HK-2 (cell line): ENCODE measurements around the gene POU3F1.

Source experiments
- DNase-seq: peaks from one replicate; pipeline ENCODE4 v3.0.0-alpha.2; 2018; ENCODE audit not compliant: unreplicated experiment

Gene POU3F1

DNA sequence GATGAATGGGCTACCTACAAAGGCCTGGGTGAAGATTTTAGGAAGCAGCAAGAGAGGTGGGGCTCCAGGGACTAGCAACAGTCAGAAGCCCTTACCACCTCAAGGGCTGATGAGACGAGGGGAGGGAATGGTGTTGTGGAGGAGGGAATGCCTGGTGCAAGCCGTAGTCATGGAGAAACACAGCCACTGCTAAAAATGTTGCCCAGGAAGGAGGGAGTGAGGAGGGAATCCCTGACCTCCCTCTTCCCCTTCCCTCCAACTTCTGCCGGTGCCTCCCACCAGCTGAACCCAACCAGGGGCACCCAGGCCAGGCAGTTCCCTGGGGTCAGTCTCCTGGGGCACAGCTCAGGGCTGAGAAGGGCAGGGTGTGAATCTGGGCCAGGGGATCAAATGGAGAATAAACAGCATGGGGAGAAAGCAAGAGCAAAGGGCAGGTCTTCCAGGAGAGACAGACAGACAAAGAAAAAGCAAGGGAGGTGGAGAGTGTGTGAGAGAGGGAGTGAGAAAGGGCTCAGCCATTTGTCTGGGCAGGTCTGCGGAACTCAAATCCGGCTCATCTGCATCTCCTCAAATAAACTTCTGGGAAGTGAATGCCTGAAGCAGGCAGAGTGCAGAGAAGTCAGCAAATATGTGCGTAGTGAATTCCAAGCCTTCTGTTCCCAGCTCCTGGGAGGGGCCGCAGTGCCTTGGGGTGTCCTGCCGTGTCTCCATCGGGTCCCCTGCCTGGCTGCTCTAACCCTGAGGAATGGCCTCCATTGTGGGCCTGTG lies 27.1 kb upstream of the POU3F1 start:
- DNase-seq, result no peak

DNA sequence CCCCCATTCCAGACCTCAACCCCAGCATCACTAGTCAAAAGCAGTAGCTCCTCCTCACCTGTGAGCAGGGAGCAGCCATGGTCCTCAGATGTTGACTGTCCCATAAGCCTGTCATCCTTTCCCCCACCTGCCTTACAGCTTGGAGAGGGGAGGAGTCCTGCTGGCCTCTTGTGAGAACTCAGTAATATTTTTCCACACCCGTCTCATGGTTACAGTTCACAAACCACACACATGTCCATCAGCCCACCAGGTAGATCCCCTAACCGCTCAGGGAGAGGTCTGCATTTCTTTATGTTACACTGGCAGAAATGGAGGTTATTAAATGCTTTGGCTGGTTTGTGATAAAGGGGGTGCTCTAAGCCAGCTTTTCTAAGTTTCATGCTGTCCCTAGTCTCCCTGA lies 26.3 kb upstream of the POU3F1 start:
- no peak for DNase-seq

DNA sequence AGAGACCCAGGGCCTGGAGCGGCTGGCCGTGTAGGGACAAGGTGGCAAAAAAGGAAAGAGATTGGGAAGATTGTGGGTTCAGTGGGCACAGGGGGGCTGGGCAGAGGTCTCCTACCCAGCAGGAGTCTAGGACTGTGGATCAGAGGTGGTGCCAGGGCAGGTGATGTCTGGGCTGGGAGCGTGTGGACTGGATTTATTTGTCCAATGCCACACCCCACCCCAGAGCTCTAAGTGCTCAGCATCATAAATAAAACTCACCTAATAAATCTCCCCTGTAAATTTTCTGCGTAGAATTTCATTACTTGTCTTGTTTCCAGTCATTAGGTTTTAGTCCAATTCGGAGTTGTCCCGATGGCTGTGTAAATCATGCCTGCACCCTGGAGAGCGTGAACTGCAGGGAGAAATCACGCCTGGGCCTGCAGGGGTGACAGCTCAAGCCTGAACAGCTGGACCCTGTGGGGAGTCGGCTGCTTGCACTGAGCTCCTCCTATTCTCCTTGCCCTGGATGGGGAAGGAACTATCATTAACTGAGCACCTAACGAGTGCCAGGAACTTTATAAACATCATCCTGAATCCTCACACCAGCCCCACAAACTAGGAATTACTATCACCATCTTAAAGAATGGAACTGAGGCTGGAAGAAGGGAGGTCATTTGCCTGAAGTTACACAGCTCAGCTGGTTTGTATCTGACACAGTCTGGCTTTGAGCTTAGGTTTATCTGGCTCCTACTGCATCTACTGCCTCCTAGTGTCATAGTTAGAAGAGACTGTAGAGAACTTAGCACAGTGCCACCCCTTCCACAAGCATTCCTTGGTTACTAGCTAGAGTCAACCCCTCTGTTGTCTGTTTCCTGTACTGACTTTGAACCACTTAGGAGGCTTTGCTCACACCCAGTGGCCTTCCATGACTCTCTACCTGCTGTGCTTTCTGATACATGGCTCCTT lies 25.0 kb upstream of the POU3F1 start:
- DNase-seq, result no peak

DNA sequence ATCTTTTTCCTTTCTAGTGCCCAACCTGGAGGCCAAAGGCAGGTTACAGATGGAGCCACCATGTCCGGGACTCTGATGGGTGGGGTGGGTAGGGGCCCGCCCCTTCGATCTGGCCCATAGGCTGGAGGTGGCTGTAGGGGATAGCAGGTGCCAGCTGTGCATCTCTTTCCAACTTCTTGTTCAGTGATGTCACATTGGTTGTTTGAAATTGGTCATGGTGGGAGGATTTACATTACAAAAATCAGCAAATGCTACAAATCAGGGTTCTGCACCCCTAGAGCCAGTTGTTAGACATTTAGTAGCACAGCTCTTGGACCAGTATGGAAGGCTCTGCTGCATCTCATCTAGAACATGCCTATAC lies 22.4 kb upstream of the POU3F1 start:
- no peak for DNase-seq

DNA sequence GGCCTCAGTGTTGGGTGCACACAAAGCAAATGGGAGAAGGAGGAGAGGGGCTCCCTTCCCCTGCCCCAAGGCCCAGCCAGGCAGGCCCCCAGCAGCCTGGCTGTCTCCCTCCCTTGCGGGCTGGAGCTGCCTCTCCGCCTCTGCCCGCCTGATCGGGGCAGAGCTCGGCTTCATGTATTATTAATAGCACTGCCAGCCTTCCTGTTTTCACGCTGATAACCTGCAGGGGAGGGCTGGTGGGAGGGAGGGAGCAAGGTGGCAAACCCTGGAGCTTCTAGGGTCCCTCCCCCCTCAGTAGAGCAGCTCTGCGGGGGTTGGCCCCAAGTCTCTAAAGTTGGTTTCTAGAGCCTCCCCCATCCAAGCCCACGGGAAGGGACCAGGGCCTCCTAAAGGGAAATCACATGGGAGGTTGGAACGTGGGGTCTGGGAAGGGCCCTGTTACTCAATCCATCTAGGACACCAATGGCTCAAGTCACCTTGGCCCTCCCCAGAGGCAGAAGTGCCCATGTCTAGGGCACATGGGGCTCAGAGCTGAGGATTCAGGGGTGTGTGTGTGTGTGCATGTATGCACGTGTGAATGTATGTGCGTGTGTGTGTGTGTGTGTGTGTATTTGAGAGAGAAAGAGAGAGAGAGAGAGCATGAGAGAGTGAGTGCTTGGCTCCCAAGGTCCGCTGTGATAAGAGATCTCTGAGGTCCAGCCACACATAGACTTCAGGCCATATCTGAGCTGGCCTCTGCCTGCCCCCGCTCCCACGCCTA lies 21.8 kb upstream of the POU3F1 start:
- DNase-seq, result no peak

DNA sequence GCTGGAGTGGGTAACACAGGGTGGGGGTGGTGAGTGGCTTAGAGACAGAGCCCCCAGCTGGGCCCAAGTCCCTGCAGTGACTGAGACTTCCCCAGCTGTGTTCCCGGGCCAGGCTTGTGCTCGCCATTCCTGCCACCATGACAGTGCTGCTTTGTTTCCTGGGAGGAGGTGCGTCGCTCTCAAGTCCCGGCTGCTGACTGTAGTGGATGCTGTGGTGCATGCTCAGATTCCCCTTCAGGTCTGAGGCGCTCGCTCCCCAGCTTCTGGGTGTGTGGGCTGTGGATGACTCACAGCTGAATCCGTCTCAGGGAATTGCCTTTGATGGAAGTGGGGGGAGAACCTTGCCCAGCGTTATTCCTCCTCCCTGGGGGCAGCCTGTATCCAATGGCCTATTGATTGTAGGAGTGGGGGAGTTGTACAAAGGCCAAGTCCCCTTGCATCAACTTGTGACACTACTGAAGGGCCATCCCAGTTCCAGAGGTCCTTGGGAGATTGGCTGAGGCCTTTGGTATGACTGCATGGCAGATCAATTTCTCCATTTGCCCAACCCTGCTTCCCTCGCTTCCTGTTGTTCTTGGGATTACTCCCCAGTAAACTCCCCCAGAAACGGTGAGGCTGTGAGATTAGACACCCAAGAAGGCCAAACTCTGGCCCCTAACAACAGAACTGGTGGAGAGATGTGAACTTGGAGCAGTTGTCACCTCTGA lies 17.8 kb upstream of the POU3F1 start:
- DNase-seq, result peak; percentile 69

DNA sequence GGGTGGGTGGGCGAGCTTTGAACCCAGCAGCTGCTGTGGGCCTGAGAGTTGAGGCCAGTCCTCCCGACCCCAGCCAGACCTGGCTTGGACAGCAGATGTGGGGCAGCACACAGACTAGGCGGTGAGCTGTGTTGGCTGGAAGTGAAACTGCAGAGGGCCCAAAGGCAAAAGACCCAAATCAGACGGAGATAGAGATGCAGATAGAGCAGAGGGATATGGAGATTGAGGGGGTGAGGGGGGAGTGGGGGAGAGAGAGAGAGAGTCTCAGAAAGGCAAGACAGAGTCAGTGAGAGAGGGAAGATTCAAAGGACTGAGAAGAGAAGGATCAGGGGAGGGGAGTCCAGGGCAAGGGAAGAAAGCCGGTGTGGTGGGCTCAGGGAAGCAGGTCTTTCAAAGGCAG lies 17.0 kb upstream of the POU3F1 start:
- no peak for DNase-seq

DNA sequence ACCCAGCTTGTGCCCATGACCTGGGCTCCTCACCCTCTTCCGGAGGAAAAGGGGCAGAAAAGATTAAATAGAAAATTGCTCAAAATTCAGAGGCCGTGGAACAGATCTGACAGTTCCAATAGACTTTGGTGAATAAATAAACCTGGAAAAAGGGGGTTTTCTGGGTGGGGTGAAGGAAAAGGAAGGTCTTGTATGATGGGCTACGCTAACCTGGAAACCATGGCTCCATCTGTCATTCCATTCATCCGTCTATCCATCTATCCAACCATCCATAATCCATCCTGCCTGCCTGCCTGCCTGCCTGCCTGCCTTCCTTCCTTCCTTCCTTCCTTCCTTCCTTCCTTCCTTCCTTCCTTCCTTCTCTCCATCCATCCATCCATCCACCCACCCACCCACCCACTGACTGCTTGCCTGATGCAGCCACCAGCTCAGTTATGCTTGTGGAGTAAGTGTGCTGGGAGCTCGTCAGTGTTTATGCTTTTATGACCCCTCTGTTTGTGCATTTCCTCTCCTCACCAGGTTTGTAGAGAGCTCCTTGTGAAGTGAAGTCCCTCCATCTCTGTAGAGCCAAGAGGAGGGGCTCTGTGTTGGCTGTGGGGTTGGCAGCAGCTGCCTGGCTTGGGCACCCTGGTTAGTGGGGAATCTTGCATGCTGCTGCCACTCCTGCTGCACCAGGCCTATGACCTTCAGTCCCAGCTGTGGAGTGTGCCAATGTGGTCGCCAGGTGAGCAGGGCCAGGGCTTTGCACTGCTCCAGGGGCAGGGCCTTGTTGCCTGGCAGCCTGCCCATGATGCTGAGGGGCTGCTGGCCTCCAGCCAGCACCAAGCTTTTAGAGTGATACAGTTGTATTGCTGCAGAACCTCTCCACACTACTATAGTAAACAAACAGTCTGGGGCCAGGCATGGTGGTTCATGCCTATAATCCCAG lies 16.0 kb upstream of the POU3F1 start:
- DNase-seq, result no peak

DNA sequence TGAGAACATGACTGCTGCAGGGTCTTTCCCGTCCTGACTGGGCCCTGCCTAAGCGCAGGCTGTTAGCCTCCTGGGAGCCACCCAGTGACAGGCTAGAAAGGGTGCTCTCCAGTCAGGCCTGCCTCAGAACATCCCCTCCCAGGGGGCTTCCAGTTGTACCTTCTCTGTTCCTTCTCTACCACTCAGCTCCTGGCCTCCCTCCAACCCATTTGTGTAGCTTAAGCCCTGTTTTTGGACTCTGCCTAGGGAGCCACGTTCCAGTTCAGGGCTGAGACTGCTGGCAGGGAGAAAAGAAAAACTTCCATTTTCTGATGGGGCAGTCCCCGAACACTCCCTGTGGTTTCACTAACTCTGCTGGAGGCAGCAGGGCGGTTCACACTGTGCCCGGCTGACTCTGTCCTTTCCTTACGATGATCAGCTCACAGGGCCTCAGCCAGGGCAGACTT lies 15.3 kb upstream of the POU3F1 start:
- DNase-seq, result no peak

DNA sequence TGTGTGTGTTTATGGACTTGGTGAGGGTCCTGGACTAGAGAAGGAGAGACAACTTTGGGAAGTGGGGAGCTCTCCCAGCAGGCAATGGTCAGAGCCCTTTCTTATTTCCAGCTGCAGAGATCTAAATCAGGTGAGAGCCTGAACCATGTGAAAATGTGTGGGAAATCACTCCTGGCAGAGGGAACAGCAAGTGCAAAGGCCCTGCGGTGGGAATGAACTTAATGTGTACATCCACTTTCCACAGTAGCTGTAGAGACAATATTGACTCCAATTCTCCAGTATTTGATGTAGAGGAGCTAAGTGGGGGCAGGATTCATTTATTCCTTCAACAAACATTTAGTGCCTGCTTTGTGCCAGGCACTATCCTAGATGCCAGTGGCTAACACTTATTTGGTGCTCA lies 14.7 kb upstream of the POU3F1 start:
- DNase-seq, result no peak

DNA sequence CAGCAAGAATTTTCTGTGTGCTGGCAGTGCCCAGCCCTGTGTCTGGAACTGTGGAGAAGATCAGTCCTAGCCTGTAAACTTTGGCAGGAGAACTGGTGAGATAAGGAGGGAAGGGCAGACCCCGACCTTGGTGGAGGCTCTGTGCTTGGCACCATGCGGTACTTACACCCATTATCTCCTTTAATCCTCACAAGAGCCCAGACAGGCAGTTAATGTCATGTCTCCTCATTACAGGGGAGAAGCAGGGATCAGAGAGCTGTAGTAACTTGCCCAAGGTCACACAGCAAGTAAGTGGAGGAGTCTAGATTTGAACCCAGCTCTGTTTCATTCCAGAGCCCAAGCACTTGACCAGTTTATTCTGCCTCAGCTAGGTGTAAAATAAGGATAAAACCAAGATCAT lies 13.9 kb upstream of the POU3F1 start:
- no peak for DNase-seq

DNA sequence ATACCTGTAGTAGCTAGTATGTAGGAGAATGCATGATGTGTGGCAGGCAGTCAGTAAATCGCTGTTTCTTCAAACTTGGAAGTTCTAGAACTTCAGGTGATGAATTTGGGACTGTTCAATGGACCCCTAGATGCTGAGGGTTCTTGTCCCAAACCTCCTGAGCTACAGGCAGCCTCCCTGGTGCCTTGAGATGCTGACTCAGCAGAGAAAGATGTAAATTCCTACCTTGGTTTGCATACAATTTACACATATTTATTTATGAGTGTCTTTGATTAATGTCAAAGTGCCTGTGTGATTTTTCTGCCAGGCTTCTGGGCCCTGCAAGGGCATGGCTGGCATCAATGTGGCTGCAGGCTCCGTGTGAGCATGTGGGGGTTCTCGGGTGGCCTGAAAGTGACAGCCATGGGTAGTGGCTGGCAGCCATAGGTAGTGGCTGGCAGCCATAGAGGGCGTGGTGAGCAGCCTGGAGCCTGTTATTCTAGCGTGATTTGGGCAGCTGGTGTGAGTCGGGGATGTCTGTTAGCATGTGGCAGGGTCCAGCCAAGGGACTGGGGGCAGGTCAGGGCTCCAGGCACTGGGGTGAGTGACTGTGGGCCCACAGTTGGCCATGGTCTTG lies 13.2 kb upstream of the POU3F1 start:
- no peak for DNase-seq

DNA sequence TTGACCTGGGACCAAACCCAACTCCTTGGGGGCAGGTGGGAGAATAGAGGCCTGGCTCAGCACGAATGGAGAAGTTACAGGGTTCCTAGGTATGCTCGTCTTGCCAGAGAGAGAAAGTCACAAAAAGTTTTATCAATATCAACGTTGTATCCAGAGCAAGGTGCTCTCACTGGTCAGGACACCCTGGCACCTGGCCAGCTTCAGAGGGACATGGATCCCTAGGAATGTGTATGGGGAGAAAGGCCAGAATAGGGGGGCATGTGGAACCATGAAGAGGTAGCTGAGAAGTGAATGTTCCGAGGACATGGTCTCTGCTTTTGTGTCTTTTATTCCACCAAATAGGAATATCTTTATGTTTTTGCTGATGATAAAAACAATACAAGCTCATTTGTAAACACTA lies 9.4 kb upstream of the POU3F1 start:
- DNase-seq, result no peak

DNA sequence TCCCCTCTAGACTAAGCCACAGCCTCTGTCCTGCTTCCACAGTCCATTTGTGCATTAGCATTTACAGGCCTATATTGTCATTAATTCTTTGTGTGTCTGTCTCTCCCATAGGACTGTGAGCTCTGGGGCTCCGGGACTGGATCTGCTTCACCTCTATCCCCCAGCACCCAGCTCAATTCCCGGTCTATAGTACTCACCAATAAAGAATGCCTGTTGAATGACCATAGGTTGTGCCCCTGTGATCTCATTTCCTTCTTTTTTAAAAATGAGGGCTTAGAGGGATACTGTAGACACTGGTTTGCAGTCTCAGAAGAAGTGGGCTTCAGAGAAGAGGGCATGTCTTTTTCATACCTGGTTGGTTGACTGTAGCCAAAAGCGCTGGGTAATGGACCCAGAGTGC lies 8.8 kb upstream of the POU3F1 start:
- no peak for DNase-seq

DNA sequence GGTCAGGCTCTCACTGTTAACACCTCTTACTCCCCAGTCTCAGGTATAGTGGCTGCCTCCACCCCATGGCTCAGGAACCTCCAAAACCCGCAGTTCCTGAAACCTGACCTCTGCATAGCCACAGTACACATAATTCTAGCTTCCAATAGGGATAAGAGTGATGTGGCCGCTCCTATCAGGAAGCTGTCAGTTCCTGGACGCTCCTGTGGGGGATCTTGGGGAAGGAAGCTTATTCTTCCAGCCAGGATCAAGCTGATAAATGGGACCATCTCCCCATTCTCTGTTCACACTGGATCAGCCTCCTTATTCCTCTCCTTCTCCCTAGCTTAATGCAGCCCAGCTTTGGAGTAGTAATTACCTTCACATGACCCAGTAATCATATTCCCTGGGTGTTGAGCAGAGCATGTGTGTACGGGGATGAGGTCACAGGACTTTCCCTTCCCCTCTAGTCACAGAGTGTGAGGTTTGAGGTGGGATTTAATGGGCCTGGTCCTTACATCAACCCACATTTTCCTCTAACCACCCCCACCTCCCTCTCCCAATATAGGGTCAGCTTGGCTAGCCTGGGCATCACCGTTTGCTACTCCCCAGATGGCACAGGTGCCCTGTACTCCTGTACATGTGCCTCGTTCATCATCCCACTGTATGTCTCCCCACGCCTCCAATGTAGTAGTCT lies 7.0 kb upstream of the POU3F1 start:
- no peak for DNase-seq

DNA sequence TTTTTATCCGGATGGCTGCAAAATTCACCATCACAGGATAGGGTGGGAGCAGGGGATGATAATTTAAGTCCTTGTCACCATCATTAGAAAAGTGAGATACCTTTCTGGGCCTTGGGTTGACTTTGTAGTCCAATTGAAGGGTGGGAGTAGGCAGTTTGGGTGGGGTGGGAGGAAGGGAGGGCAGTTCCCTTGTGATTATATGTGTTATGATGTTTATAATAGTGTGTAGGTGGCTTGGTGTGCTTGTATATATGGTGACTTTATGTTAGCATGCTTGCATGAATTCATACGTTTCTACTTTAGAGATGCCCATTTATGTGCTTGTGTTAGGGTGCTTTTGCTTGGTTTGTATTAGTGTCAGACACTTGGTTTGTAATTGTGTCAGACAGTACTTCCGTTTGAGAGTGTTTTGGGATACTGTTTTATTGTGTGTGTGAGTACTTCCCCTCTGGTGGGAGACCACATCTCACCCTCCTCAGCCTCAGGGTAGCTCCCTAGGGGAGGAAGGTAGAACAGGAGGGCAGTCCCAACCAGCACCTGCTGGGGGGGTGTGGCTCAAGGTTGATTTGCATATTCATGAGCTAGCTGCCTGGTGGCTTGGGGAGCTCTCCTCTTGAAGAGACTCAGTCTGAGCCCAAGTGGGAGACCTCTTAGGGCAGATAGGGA lies 6.3 kb upstream of the POU3F1 start:
- DNase-seq, result no peak

DNA sequence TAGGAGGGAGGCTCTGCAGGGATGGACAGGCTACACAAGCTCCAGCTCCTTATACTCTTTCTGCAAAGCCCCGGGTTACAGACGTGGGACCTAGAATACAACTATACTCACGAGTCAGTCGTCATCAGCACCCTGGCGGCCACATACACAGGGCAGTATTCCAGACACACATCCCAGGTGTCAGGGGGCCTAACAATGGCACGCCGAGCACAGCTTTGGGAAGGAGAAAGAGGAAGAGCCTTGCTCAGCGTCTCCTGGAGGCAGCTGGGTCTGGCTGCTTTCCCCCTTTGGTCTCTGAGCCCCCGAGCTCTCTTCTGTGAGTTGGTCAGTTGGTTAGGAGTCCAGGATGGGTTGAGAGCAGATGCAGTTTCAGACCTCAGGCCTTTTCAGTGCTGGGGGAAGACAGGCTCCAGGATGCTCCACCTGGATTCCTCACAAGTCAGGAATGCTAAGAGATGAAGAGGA lies 4.5 kb upstream of the POU3F1 start:
- no peak for DNase-seq

DNA sequence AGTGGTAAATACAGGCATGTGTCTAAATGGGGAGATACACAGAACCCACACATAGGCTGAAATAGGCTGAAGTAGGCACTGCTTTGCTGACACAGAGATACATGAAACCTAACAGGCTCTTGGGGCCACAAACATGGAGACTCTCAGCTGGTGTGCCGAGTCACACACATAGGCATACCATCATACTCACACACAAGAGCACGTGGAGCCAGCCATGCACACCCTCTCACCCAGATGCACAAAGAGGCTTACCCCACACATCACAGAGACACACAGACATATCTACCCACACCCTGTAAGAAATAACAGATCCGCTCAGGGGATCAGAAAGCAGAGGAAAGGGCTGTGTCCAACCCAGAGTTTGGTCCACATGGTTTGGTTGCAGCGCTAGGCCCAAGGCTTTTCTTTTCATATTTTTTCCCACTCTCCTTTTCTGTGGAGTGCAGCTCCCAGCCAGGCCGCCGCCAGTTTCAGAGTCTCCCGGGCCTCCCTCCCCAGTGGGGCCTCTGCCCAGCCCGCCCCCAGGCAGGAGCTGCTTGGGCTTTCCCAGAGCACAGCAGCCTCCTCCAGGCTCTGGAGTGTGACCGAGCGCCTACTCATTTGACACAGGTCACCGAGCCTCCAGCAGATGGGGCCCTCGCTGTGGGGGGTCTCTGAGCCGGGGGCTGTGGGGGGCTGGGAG lies 3.9 kb upstream of the POU3F1 start:
- DNase-seq, result peak; percentile 26
